WTC11 (cell line): ENCODE results near the gene POMGNT2. TPM values are rescaled to one million over a fixed set of nuclear protein-coding genes. Genes with fewer than 3 reads are reported as not detected.

Source experiments
- ATAC-seq: fragments of 200-7000 bp; cut with Tn5 transposase; 2 replicates; pipeline ENCODE4 v1.10.0; 2021; ENCODE audit warnings: mild to moderate bottlenecking, moderate library complexity
- CTCF ChIA-PET: fragments of 300-600 bp; sonication (Branson Sonifier 250); formaldehyde crosslinking; loops from one replicate; lab custom pipeline; 2021; ENCODE audit warnings: antibody characterized with exemption; lab: Charles Lee
- POLR2A ChIA-PET: fragments of 350-600 bp; sonication (Branson Sonifier 250); formaldehyde crosslinking; loops from one replicate; lab custom pipeline; 2021; ENCODE audit warnings: antibody characterized with exemption; lab: Charles Lee
- DNase-seq: peaks from one replicate; pipeline ENCODE4 v3.0.0; 2021; ENCODE audit warnings: low spot score
- H3K27ac Mint-ChIP-seq: 2 replicates; pipeline ENCODE4 v1.8.0; 2021; ENCODE audit warnings: mixed read lengths
- H3K27me3 Mint-ChIP-seq: 2 replicates; pipeline ENCODE4 v1.8.0; 2021; ENCODE audit warnings: low read depth, mild to moderate bottlenecking, moderate library complexity, mixed read lengths
- H3K36me3 Mint-ChIP-seq: 2 replicates; pipeline ENCODE4 v1.8.0; 2021; ENCODE audit warnings: mixed read lengths
- H3K4me1 Mint-ChIP-seq: 2 replicates; pipeline ENCODE4 v1.8.0; 2022; ENCODE audit warnings: mixed read lengths
- H3K4me3 Mint-ChIP-seq: 2 replicates; pipeline ENCODE4 v1.8.0; 2021; ENCODE audit warnings: mild to moderate bottlenecking, moderate library complexity, mixed read lengths
- H3K9me3 Mint-ChIP-seq: 2 replicates; pipeline ENCODE4 v1.8.0; 2021; ENCODE audit warnings: mixed read lengths
- ATF1 ChIP-seq: sonication (generic); formaldehyde crosslinking; IDR thresholded peaks from 2 replicates; pipeline ENCODE4 v1.8.1; 2023; ENCODE audit warnings: mild to moderate bottlenecking, moderate library complexity, missing genetic modification reagents
- CBFB ChIP-seq: sonication (generic); formaldehyde crosslinking; IDR thresholded peaks from 2 replicates; pipeline ENCODE4 v1.8.1; 2022; ENCODE audit warnings: mild to moderate bottlenecking, low read depth, missing genetic modification reagents
- ETV6 ChIP-seq: sonication (generic); formaldehyde crosslinking; IDR thresholded peaks from 2 replicates; pipeline ENCODE4 v1.8.1; 2022; ENCODE audit warnings: mild to moderate bottlenecking, missing genetic modification reagents
- FOXP1 ChIP-seq: sonication (generic); formaldehyde crosslinking; IDR thresholded peaks from 2 replicates; pipeline ENCODE4 v1.8.0; 2022; ENCODE audit warnings: missing genetic modification reagents, mild to moderate bottlenecking, moderate library complexity, borderline replicate concordance
- GRHL2 ChIP-seq: fragments of 250-450 bp; sonication (Bioruptor Pico); IDR thresholded peaks from 2 replicates; pipeline ENCODE4 v1.8.0; 2022; ENCODE audit warnings: mild to moderate bottlenecking, moderate library complexity; ENCODE audit not compliant: insufficient replicate concordance, severe bottlenecking
- KAT7 ChIP-seq: sonication (generic); formaldehyde crosslinking; IDR thresholded peaks from 2 replicates; pipeline ENCODE4 v1.8.1; 2023; ENCODE audit warnings: missing genetic modification reagents, mild to moderate bottlenecking, borderline replicate concordance
- SMAD3 ChIP-seq: sonication (generic); formaldehyde crosslinking; IDR thresholded peaks from 2 replicates; pipeline ENCODE4 v1.8.0; 2022; ENCODE audit warnings: missing genetic modification reagents, mild to moderate bottlenecking, borderline replicate concordance
- ZNF138 ChIP-seq: sonication (generic); formaldehyde crosslinking; conservative IDR thresholded peaks from 2 replicates; pipeline ENCODE4 v1.8.1; 2022; ENCODE audit warnings: mild to moderate bottlenecking, moderate library complexity, missing genetic modification reagents
- ZNF219 ChIP-seq: sonication (generic); formaldehyde crosslinking; IDR thresholded peaks from 2 replicates; pipeline ENCODE4 v1.8.0; 2023; ENCODE audit warnings: missing genetic modification reagents, mild to moderate bottlenecking, borderline replicate concordance
- ZNF263 ChIP-seq: sonication (generic); formaldehyde crosslinking; IDR thresholded peaks from 2 replicates; pipeline ENCODE4 v1.8.1; 2022; ENCODE audit warnings: low read depth, mild to moderate bottlenecking, moderate library complexity, missing genetic modification reagents
- ZNF671 ChIP-seq: fragments of 250-450 bp; sonication (Bioruptor Pico); IDR thresholded peaks from 2 replicates; pipeline ENCODE4 v1.8.0; 2021; ENCODE audit warnings: mild to moderate bottlenecking
- total RNA-seq: library from RNA; stranded (reverse); gene quantifications from 3 replicates; pipeline ENCODE4 v1.2.3, GENCODE V29; 2021
- TF ChIP-seq, protein P1 (sequence below): sonication (generic); formaldehyde crosslinking; IDR thresholded peaks from 2 replicates; pipeline ENCODE4 v1.8.1; 2022; ENCODE audit warnings: mild to moderate bottlenecking, moderate library complexity, missing genetic modification reagents
- TF ChIP-seq, protein P2 (sequence below): sonication (generic); formaldehyde crosslinking; IDR thresholded peaks from 2 replicates; pipeline ENCODE4 v1.8.0; 2022; ENCODE audit warnings: mild to moderate bottlenecking, missing genetic modification reagents
- TF ChIP-seq, protein P3 (sequence below): fragments of 250-450 bp; sonication (Bioruptor Pico); IDR thresholded peaks from 2 replicates; pipeline ENCODE4 v1.9.0; 2021; ENCODE audit warnings: mild to moderate bottlenecking, borderline replicate concordance
- TF ChIP-seq, protein P4 (sequence below): fragments of 250-450 bp; sonication (Bioruptor Pico); conservative IDR thresholded peaks from 2 replicates; pipeline ENCODE4 v1.9.0; 2021; ENCODE audit warnings: mild to moderate bottlenecking
- TF ChIP-seq, protein P5 (sequence below): sonication (generic); formaldehyde crosslinking; IDR thresholded peaks from 2 replicates; pipeline ENCODE4 v1.8.0; 2023; ENCODE audit warnings: missing genetic modification reagents
- TF ChIP-seq, protein P6 (sequence below): fragments of 250-450 bp; sonication (Bioruptor Pico); IDR thresholded peaks from 2 replicates; pipeline ENCODE4 v1.8.0; 2021; ENCODE audit warnings: mild to moderate bottlenecking

The POMGNT2 gene
- total RNA-seq, 1 experiment from 2014 or later: 12.5 TPM

DNA sequence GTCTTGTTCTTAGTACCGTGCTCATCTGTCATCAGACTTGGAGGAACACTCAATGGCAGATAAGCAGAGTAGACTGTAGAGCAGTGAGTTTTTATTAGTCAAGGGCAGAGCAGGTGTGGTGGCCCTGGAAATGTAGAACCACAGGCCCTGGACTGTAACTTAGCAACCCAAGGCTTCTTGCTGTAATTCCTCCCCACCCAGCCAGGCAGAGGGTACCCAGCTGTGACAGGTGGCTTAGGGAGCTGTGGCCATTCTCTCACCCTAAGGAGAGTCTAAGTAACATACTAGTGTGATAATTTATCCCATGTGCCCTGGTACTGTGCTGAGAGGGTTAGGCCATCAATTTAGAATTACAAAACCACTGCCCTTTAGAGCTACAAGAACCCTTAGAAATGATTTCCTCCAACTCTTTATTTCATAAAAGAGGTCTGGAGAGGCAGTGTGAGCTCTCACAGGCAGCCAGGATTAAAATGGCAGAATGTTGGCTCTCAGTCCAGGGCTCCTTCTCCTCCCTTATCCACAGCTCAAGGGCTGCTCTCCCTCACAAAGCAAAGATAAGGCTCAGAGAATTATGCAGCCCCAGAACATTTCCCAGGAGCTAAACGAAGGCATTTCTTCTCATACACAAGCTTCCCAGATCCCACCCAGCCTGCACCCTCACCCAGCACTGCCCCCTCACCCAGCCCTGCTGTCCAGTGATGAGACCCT is 3.0 kb downstream of the POMGNT2 start:
- no peak for ATAC-seq
- Mint-ChIP-seq H3K27ac (no peak overlapping the region), H3K27me3 (peaks cover 14% of the 10 kb centered on the region), H3K36me3 (no peaks in the 10 kb centered on the region), H3K4me3 (no peak overlapping the region), H3K4me1 (peaks cover 5% of the 10 kb centered on the region), H3K9me3 (no peaks in the 10 kb centered on the region)
- no peak for DNase-seq
- CTCF ChIA-PET: interaction anchor here (1.7 kb wide), 1 partner anchor 141 kb away, joined by 4 read pairs; no protein-coding TSS in a partner anchor
- TF ChIP-seq GRHL2 (no peak), ETV6 (CRISPR knock-in tag) (no peak), ZNF219 (CRISPR knock-in tag) (no peak), SMAD3 (CRISPR knock-in tag) (no peak), FOXP1 (CRISPR knock-in tag) (no peak), ATF1 (CRISPR knock-in tag) (no peak), CBFB (CRISPR knock-in tag) (no peak), ZNF138 (CRISPR knock-in tag) (no peak)
- TF ChIP-seq, protein P1, sequence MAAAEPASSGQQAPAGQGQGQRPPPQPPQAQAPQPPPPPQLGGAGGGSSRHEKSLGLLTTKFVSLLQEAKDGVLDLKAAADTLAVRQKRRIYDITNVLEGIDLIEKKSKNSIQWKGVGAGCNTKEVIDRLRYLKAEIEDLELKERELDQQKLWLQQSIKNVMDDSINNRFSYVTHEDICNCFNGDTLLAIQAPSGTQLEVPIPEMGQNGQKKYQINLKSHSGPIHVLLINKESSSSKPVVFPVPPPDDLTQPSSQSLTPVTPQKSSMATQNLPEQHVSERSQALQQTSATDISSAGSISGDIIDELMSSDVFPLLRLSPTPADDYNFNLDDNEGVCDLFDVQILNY (CRISPR knock-in tag): no peak
- TF ChIP-seq, protein P2, sequence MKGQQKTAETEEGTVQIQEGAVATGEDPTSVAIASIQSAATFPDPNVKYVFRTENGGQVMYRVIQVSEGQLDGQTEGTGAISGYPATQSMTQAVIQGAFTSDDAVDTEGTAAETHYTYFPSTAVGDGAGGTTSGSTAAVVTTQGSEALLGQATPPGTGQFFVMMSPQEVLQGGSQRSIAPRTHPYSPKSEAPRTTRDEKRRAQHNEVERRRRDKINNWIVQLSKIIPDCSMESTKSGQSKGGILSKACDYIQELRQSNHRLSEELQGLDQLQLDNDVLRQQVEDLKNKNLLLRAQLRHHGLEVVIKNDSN: no peak
- TF ChIP-seq, protein P3, sequence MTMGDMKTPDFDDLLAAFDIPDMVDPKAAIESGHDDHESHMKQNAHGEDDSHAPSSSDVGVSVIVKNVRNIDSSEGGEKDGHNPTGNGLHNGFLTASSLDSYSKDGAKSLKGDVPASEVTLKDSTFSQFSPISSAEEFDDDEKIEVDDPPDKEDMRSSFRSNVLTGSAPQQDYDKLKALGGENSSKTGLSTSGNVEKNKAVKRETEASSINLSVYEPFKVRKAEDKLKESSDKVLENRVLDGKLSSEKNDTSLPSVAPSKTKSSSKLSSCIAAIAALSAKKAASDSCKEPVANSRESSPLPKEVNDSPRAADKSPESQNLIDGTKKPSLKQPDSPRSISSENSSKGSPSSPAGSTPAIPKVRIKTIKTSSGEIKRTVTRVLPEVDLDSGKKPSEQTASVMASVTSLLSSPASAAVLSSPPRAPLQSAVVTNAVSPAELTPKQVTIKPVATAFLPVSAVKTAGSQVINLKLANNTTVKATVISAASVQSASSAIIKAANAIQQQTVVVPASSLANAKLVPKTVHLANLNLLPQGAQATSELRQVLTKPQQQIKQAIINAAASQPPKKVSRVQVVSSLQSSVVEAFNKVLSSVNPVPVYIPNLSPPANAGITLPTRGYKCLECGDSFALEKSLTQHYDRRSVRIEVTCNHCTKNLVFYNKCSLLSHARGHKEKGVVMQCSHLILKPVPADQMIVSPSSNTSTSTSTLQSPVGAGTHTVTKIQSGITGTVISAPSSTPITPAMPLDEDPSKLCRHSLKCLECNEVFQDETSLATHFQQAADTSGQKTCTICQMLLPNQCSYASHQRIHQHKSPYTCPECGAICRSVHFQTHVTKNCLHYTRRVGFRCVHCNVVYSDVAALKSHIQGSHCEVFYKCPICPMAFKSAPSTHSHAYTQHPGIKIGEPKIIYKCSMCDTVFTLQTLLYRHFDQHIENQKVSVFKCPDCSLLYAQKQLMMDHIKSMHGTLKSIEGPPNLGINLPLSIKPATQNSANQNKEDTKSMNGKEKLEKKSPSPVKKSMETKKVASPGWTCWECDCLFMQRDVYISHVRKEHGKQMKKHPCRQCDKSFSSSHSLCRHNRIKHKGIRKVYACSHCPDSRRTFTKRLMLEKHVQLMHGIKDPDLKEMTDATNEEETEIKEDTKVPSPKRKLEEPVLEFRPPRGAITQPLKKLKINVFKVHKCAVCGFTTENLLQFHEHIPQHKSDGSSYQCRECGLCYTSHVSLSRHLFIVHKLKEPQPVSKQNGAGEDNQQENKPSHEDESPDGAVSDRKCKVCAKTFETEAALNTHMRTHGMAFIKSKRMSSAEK (CRISPR knock-in tag): no peak
- TF ChIP-seq, protein P4, sequence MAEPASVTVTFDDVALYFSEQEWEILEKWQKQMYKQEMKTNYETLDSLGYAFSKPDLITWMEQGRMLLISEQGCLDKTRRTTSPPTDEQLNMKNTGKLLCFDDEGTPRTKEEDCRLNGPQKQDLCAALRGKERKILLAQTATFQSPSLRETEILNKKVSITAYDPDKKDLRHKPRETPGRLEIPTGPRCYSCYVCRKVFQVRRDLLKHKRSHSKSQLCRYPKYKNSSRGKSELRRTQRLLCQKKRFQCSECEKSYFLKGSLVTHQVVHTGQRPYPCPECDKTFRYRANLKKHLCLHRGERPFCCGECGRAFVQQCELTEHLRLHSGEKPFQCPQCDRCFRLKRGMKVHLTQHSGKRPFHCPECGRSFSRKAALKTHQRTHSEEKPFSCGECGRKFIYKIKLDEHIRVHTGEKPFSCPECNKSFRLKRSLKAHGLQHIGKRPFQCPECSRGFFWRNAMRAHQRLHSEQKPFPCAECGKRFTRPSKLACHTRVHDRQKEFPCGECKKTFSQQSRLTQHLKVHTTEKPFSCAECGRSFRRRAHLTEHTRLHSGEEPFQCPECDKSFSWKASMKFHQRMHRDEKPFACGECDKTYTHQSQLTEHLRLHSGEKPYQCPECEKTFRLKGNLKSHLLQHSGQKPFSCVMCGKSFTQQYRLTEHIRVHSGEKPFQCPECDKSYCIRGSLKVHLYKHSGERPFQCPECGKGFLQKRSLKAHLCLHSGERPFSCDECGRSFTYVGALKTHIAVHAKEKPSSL: no peak
- TF ChIP-seq, protein P5, sequence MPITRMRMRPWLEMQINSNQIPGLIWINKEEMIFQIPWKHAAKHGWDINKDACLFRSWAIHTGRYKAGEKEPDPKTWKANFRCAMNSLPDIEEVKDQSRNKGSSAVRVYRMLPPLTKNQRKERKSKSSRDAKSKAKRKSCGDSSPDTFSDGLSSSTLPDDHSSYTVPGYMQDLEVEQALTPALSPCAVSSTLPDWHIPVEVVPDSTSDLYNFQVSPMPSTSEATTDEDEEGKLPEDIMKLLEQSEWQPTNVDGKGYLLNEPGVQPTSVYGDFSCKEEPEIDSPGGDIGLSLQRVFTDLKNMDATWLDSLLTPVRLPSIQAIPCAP (CRISPR knock-in tag): no peak
- TF ChIP-seq, all 79 proteins: peak for 0
- POLR2A ChIA-PET: no interaction called here

DNA sequence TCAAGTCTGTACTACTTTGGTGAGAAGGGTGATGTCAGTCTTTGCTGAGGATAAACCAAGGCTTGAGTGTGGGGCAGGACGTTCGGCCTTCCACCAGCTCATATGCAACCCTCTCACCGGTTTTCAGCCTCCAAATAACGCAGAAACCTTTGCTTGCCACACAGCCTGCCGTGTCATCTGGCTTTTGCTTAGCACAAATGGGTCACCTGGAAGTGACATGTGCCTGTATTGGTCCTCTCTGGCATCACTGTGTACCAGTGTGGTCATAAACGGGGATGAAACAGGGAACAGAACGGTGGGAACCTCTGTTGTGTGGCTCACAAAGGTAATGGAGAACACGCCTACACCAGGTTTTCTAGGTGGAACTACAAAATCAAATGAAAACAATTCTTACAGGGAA is 7.1 kb downstream of the POMGNT2 start:
- ATAC-seq (no peak), DNase-seq (no peak)
- H3K27me3 Mint-ChIP-seq: no peaks in the 10 kb centered on the region
- no peaks in the 10 kb centered on the region for H3K36me3 Mint-ChIP-seq
- H3K27ac Mint-ChIP-seq: no peak overlapping the region
- H3K9me3 Mint-ChIP-seq: no peaks in the 10 kb centered on the region
- TF ChIP-seq ZNF671 (CRISPR knock-in tag) (no peak), ZNF263 (CRISPR knock-in tag) (no peak), KAT7 (CRISPR knock-in tag) (no peak)
- TF ChIP-seq, protein P6, sequence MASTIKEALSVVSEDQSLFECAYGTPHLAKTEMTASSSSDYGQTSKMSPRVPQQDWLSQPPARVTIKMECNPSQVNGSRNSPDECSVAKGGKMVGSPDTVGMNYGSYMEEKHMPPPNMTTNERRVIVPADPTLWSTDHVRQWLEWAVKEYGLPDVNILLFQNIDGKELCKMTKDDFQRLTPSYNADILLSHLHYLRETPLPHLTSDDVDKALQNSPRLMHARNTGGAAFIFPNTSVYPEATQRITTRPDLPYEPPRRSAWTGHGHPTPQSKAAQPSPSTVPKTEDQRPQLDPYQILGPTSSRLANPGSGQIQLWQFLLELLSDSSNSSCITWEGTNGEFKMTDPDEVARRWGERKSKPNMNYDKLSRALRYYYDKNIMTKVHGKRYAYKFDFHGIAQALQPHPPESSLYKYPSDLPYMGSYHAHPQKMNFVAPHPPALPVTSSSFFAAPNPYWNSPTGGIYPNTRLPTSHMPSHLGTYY (CRISPR knock-in tag): no peak
- ChIA-PET CTCF (no interaction called here), POLR2A (no interaction called here)
- H3K4me3 Mint-ChIP-seq: no peak overlapping the region
- H3K4me1 Mint-ChIP-seq: peaks cover 12% of the 10 kb centered on the region; the same call in 1 of the 2 replicates
